Activated CD8-positive, alpha-beta T cell treated with anti-CD3 and anti-CD28 coated beads for 36 hours (primary cell): Measurements from ENCODE around the gene NDFIP1. TPM values are rescaled to one million over a fixed set of nuclear protein-coding genes. Genes with fewer than 3 reads are reported as not detected.

Experiments used
- ATAC-seq: fragments of 200-7000 bp; cut with Tn5 transposase; one replicate; pipeline ENCODE4 v1.10.0; 2021; ENCODE audit warnings: mild to moderate bottlenecking, moderate library complexity
- CTCF ChIA-PET: fragments of 350-600 bp; sonication (Branson Sonifier 250); formaldehyde crosslinking; loops from one replicate; lab custom pipeline; 2021; ENCODE audit warnings: antibody characterized with exemption; lab: Charles Lee
- POLR2A ChIA-PET: fragments of 350-600 bp; sonication (Branson Sonifier 250); formaldehyde crosslinking; loops from one replicate; lab custom pipeline; 2021; ENCODE audit warnings: antibody characterized with exemption; lab: Charles Lee
- DNase-seq: peaks from one replicate; pipeline ENCODE4 v3.0.0-alpha.2; 2020
- H3K27ac Mint-ChIP-seq: one replicate; pipeline ENCODE4 v1.8.0; 2021; ENCODE audit warnings: mild to moderate bottlenecking, mixed read lengths
- H3K27me3 Mint-ChIP-seq: one replicate; pipeline ENCODE4 v1.8.0; 2021; ENCODE audit warnings: mixed read lengths
- H3K36me3 Mint-ChIP-seq: one replicate; pipeline ENCODE4 v1.8.0; 2021; ENCODE audit warnings: low read depth, mixed read lengths
- H3K4me1 Mint-ChIP-seq: one replicate; pipeline ENCODE4 v1.8.0; 2021; ENCODE audit warnings: low read depth, mixed read lengths
- H3K4me3 Mint-ChIP-seq: one replicate; pipeline ENCODE4 v1.8.0; 2021; ENCODE audit warnings: mild to moderate bottlenecking, moderate library complexity, mixed read lengths
- H3K9me3 Mint-ChIP-seq: one replicate; pipeline ENCODE4 v1.8.0; 2021; ENCODE audit warnings: mixed read lengths
- CTCF ChIP-seq: fragments of 200-600 bp; IDR thresholded peaks from one replicate; pipeline ENCODE4 v1.8.0; 2022; ENCODE audit warnings: antibody characterized with exemption, mild to moderate bottlenecking
- intact Hi-C: fragments of 100-400 bp; cut with micrococcal nuclease; formaldehyde crosslinking; loops from one replicate; pipeline ENCODE4 v1.10.0; 2022
- total RNA-seq, 2 experiments: library from RNA; stranded (reverse); gene quantifications; one replicate each; pipeline ENCODE4 v1.2.3, GENCODE V29; 2021

NDFIP1 gene
- total RNA-seq, 2 experiments from 2014 or later: 93.8 to 96.9 TPM

DNA sequence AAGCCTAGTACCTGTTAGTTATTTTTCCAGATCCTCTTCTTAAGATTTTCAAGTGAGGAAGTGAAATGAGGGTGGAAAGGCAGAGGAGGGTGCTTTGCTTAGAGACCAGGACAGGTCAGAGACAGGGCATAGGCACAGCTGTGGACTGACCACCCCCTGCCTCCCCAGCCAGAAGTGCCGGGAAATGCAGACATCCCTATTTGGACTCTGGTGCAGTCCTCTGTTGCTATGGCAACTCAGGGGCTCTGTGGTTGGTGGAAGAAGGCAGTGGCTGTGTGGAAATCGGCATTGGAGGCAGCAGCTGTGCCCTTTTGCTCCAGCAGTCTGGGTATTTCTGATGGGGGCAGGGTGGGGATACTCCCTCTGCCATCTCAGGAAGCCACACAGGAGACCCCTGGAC, 43.3 kb upstream of the NDFIP1 start:
- TF ChIP-seq CTCF: no peak
- ChIA-PET CTCF (interaction anchor here (0.9 to 1.4 kb wide), 3 partner anchors 49 to 105 kb away, joined by 3 to 4 read pairs (median 3); no protein-coding TSS in a partner anchor), POLR2A (interaction anchor here (1.4 to 1.6 kb wide), 2 partner anchors 31 to 49 kb away, joined by 4 read pairs; no protein-coding TSS in a partner anchor)
- ATAC-seq: no peak
- intact Hi-C loops: no loop called here
- no peak overlapping the region for H3K4me3 Mint-ChIP-seq
- peaks cover 19% of the 10 kb centered on the region for H3K4me1 Mint-ChIP-seq
- no peak for DNase-seq
- no peaks in the 10 kb centered on the region for H3K9me3 Mint-ChIP-seq
- no peaks in the 10 kb centered on the region for H3K36me3 Mint-ChIP-seq
- no peaks in the 10 kb centered on the region for H3K27me3 Mint-ChIP-seq
- no peak overlapping the region for H3K27ac Mint-ChIP-seq

GRCh38 chr5:142069606-142070399, 38.8 kb upstream of the NDFIP1 start:
- no peaks in the 10 kb centered on the region for H3K9me3 Mint-ChIP-seq
- CTCF ChIA-PET: interaction anchor here (1.0 to 2.7 kb wide), 6 partner anchors 9 to 101 kb away, joined by 3 to 9 read pairs (median 4); partner anchors contain the start of gene RNF14

DNA sequence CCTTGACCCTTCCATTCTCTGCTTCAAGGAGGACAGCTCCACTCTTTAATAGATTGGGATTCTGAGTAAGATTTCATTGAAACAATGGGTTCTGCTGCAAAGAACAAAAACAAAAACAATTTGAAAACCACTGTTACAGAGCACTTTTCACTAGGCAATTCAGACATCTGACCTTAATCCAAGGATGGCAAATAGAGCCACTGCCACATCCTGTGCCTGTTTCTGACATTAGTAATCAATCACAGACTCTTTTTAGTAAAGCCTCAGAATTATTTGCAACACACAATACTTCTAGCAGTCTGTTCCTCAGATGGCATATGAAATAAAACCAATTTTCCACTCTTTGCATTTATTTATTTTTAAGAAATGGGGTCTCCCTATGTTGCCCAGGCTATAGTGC, 37.8 kb upstream of the NDFIP1 start:
- Mint-ChIP-seq H3K4me3 (no peak overlapping the region), H3K4me1 (peaks cover 42% of the 10 kb centered on the region), H3K36me3 (no peaks in the 10 kb centered on the region), H3K27ac (no peak overlapping the region), H3K9me3 (no peaks in the 10 kb centered on the region), H3K27me3 (no peaks in the 10 kb centered on the region)
- peak; percentile 63 for ATAC-seq
- intact Hi-C loops: no loop called here
- ChIA-PET CTCF (interaction anchor here (1.0 to 2.7 kb wide), 6 partner anchors 8 to 102 kb away, joined by 3 to 9 read pairs (median 4); partner anchors contain the start of gene RNF14), POLR2A (interaction anchor here (0.6 to 2.5 kb wide), 4 partner anchors 11 to 176 kb away, joined by 3 to 6 read pairs (median 4); no protein-coding TSS in a partner anchor)
- no peak for TF ChIP-seq CTCF
- DNase-seq: no peak

More at GRCh38 chr5:142069606-142070399, 38.8 kb upstream of the NDFIP1 start:
- Mint-ChIP-seq H3K4me3 (no peak overlapping the region), H3K4me1 (peaks cover 42% of the 10 kb centered on the region), H3K27ac (no peak overlapping the region), H3K27me3 (no peaks in the 10 kb centered on the region), H3K36me3 (no peaks in the 10 kb centered on the region)
- POLR2A ChIA-PET: interaction anchor here (1.2 kb wide), 1 partner anchor 24 kb away, joined by 4 read pairs; no protein-coding TSS in a partner anchor
- intact Hi-C loops: no loop called here
- no peak for TF ChIP-seq CTCF
- no peak for DNase-seq
- ATAC-seq: no peak

GRCh38 chr5:142072488-142072887, 36.1 kb upstream of the NDFIP1 start:
- ChIA-PET POLR2A (interaction anchor here (1.0 to 2.5 kb wide), 3 partner anchors 10 to 103 kb away, joined by 4 to 6 read pairs (median 4); partner anchors contain the start of gene RNF14), CTCF (interaction anchor here (1.2 to 1.6 kb wide), 2 partner anchors 23 to 71 kb away, joined by 3 read pairs; no protein-coding TSS in a partner anchor)
- ATAC-seq: no peak
- Mint-ChIP-seq H3K9me3 (no peaks in the 10 kb centered on the region), H3K4me3 (no peak overlapping the region), H3K27me3 (no peaks in the 10 kb centered on the region), H3K27ac (peak overlapping the region; percentile 34), H3K36me3 (no peaks in the 10 kb centered on the region), H3K4me1 (peaks cover 42% of the 10 kb centered on the region)
- DNase-seq: no peak
- TF ChIP-seq CTCF: no peak
- intact Hi-C loops: loop anchor here (2.0 kb wide), 1 partner anchor 36 kb away; the partner anchor contains the start of gene NDFIP1
